SK-N-SH (cell line): ENCODE measurements around the gene TMEM131L. TPM values are rescaled to one million over a fixed set of nuclear protein-coding genes. Genes with fewer than 3 reads are reported as not detected.

ENCODE experiments used
- CTCF ChIA-PET: fragments of 300-600, 350-600 bp; formaldehyde crosslinking; extraction: SDS; loops from one replicate; lab custom pipeline; 2021; lab: Yijun Ruan, JAX
- POLR2A ChIA-PET: fragments of 350-600 bp; sonication (Branson Sonifier 250); formaldehyde crosslinking; extraction: SDS; loops from one replicate; lab custom pipeline; 2020; ENCODE audit warnings: antibody characterized with exemption, inconsistent platforms; lab: Yijun Ruan, JAX
- DNase-seq: peaks from one replicate; pipeline ENCODE4 v3.0.0; 2012
- H2AFZ ChIP-seq: fragments of 200-600 bp; sonication (generic); 2 replicates; pipeline ENCODE4 v1.8.1; 2016; ENCODE audit warnings: antibody characterized with exemption, mild to moderate bottlenecking, low read depth
- H3F3A ChIP-seq: fragments of 200-600 bp; sonication (generic); replicated peaks from 2 replicates; pipeline ENCODE3; 2016; ENCODE audit warnings: antibody characterized with exemption, mild to moderate bottlenecking; ENCODE audit not compliant: insufficient read depth
- H3K27ac ChIP-seq, 2 experiments: fragments of 200-500 bp in 1 of 2; fragments of 200-600 bp in 1 of 2; sonication (Bioruptor generic) in 1 of 2; sonication (generic), shearing (Covaris generic) in 1 of 2; 2 replicates each; pipeline versions ENCODE4 v1.5.1 to v1.6.1; 2014 to 2016; ENCODE audit warnings: low read depth in 2 of 2, inconsistent platforms in 1 of 2, low read length in 1 of 2, mild to moderate bottlenecking in 1 of 2, mixed read lengths in 1 of 2
- H3K27me3 ChIP-seq: fragments of 200-600 bp; sonication (generic), shearing (Covaris generic); 2 replicates; pipeline ENCODE4 v1.6.1; 2016; ENCODE audit warnings: mixed run types; ENCODE audit not compliant: insufficient read depth
- H3K36me3 ChIP-seq, 2 experiments: fragments of 200-500 bp in 1 of 2; fragments of 200-600 bp in 1 of 2; sonication (Bioruptor generic) in 1 of 2; sonication (generic) in 1 of 2; replicated peaks in 1 of 2; 2 replicates each; pipeline versions ENCODE3 to v1.5.1; 2014 to 2016; ENCODE audit warnings: low read length in 1 of 2, mild to moderate bottlenecking in 1 of 2; ENCODE audit not compliant: insufficient read depth in 2 of 2, control insufficient read depth in 1 of 2
- H3K4me1 ChIP-seq, 2 experiments: fragments of 200-500 bp in 1 of 2; fragments of 200-600 bp in 1 of 2; sonication (Bioruptor generic) in 1 of 2; sonication (generic), shearing (Covaris generic) in 1 of 2; 2 replicates each; pipeline versions ENCODE4 v1.5.1 to v1.6.1; 2014 to 2016; ENCODE audit warnings: low read depth in 1 of 2, low read length in 1 of 2, mixed run types in 1 of 2; ENCODE audit not compliant: insufficient read depth in 2 of 2, control insufficient read depth in 1 of 2
- H3K4me2 ChIP-seq: fragments of 200-600 bp; sonication (generic), shearing (Covaris generic); 2 replicates; pipeline ENCODE4 v1.6.1; 2017; ENCODE audit warnings: mixed run types
- H3K4me3 ChIP-seq, 2 experiments: fragments of 200-500 bp in 1 of 2; fragments of 200-600 bp in 1 of 2; sonication (Bioruptor generic) in 1 of 2; sonication (generic), shearing (Covaris generic) in 1 of 2; 2 replicates each; pipeline versions ENCODE4 v1.5.1 to v1.8.1; 2014 to 2016; ENCODE audit warnings: low read depth in 2 of 2, inconsistent platforms in 1 of 2, low read length in 1 of 2, mild to moderate bottlenecking in 1 of 2, mixed read lengths in 1 of 2, moderate library complexity in 1 of 2
- H3K79me2 ChIP-seq: fragments of 200-600 bp; sonication (generic); 2 replicates; pipeline ENCODE4 v1.8.1; 2017; ENCODE audit warnings: mild to moderate bottlenecking; ENCODE audit not compliant: insufficient read depth
- H3K9ac ChIP-seq: fragments of 200-600 bp; sonication (generic); 2 replicates; pipeline ENCODE4 v1.6.1; 2017; ENCODE audit warnings: mixed run types
- H3K9me2 ChIP-seq: fragments of 200-600 bp; sonication (generic); 2 replicates; pipeline ENCODE4 v1.6.1; 2017; ENCODE audit warnings: mixed run types
- H3K9me3 ChIP-seq: fragments of 200-600 bp; sonication (generic); 2 replicates; pipeline ENCODE4 v1.6.1; 2017; ENCODE audit warnings: mixed run types, mild to moderate bottlenecking, moderate library complexity
- H4K20me1 ChIP-seq: fragments of 200-600 bp; sonication (generic); 2 replicates; pipeline ENCODE4 v1.6.1; 2017; ENCODE audit warnings: mild to moderate bottlenecking, mixed run types; ENCODE audit not compliant: insufficient read depth
- ELF1 ChIP-seq: IDR thresholded peaks from 2 replicates; pipeline ENCODE4 v1.4.0; 2012
- EZH2phosphoT487 ChIP-seq: fragments of 200-600 bp; sonication (generic); IDR thresholded peaks from 2 replicates; pipeline ENCODE4 v1.6.1; 2017; ENCODE audit warnings: low read depth, mixed run types, mild to moderate bottlenecking, antibody characterized with exemption, moderate library complexity, borderline replicate concordance
- FOSL2 ChIP-seq: IDR thresholded peaks from 2 replicates; pipeline ENCODE4 v1.4.0; 2012; ENCODE audit warnings: low read depth, mild to moderate bottlenecking, moderate library complexity, borderline replicate concordance
- FOXJ3 ChIP-seq: sonication (generic); formaldehyde crosslinking; IDR thresholded peaks from 2 replicates; pipeline ENCODE4 v1.5.1; 2020; ENCODE audit warnings: mild to moderate bottlenecking, missing genetic modification reagents
- GATA2 ChIP-seq: sonication (generic); formaldehyde crosslinking; IDR thresholded peaks from 2 replicates; pipeline ENCODE4 v1.5.0; 2020; ENCODE audit warnings: mild to moderate bottlenecking, missing genetic modification reagents
- JUND ChIP-seq: IDR thresholded peaks from 2 replicates; pipeline ENCODE4 v1.4.0; 2012
- RAD21 ChIP-seq: IDR thresholded peaks from 2 replicates; pipeline ENCODE4 v1.6.1; 2012; ENCODE audit warnings: mild to moderate bottlenecking, low read length
- SMC3 ChIP-seq: IDR thresholded peaks from 2 replicates; pipeline ENCODE4 v1.6.1; 2012; ENCODE audit warnings: low read depth, low read length, improper control_type of control experiment
- TAF1 ChIP-seq: IDR thresholded peaks from 2 replicates; pipeline ENCODE4 v1.6.1; 2012; ENCODE audit warnings: low read depth, mild to moderate bottlenecking, low read length, moderate library complexity, borderline replicate concordance
- WGBS: methylation state at CpG from one replicate; pipeline ENCODE4 v1.1.6; 2017; ENCODE audit warnings: low lambda C conversion rate; 5-methylcytosine and 5-hydroxymethylcytosine counted together
- polyA plus RNA-seq, 3 experiments: library from polyadenylated mRNA; depleted of rRNA; stranded (reverse); fragments of >200 nt; gene quantifications; 2 replicates each; pipeline ENCODE4 v1.2.3, GENCODE V29; 2012
- TF ChIP-seq, protein P1 (sequence below): fragments of 200-600 bp; sonication (generic); IDR thresholded peaks from 2 replicates; pipeline ENCODE4 v1.6.1; 2017; ENCODE audit warnings: antibody characterized with exemption, mild to moderate bottlenecking, moderate library complexity
- TF ChIP-seq, protein P2 (sequence below): IDR thresholded peaks from 2 replicates; pipeline ENCODE4 v1.4.0; 2012; ENCODE audit warnings: low read depth, borderline replicate concordance
- TF ChIP-seq, protein P3 (sequence below): IDR thresholded peaks from 2 replicates; pipeline ENCODE4 v1.6.1; 2012; ENCODE audit warnings: mild to moderate bottlenecking, low read depth, low read length, moderate library complexity
- TF ChIP-seq, protein P4 (sequence below): IDR thresholded peaks from 2 replicates; pipeline ENCODE4 v1.4.0; 2012; ENCODE audit warnings: low read depth, borderline replicate concordance

The TMEM131L gene
- polyA plus RNA-seq, 1 of the 3 experiments (the other 2 are of a cell fraction) = 6.2 TPM

DNA sequence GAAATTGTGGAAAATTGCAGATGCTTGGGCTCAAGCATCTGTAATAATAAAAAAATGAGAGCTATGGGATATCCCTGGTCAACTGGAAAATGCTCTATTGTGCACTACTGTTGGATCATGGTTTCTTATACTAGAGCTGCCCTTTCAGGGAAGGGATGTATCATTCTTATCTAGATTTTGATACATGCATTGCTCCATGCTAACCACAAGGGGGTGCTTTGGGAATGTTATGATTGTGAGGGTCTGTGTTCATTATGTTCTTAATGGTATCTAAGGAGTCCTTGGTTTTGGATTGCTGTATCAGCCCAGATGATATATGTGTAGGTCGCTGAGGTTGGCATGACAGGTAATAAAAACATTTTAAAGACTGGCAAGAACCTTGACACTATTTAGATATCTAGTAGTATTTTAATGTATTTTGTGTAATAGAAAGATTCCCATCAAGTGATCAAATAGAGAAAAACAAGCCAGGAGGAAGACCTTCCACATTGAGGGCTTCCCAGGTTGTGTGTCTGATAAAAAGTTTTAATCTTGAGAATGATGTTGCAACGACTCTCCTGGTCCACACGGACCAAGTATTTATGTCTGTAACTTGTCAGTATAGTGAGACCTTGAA is 168.7 kb downstream of the TMEM131L start:
- Histone ChIP-seq H3K4me1 (no peaks in the 10 kb centered on the region), H3F3A (no peaks in the 10 kb centered on the region), H3K4me2 (no peak overlapping the region), H3K9ac (no peak overlapping the region), H3K9me3 (no peaks in the 10 kb centered on the region), H3K79me2 (no peaks in the 10 kb centered on the region), H3K27ac (no peak overlapping the region), H3K4me3 (no peak overlapping the region; a peak in 1 of 4 replicates), H3K36me3 (peaks cover 29 to 31% of the 10 kb centered on the region in 2 experiments), H3K27me3 (no peaks in the 10 kb centered on the region), H4K20me1 (no peaks in the 10 kb centered on the region), H3K9me2 (no peaks in the 10 kb centered on the region), H2AFZ (no peak overlapping the region)
- 95% methylated on average over 3 of the region's 3 CpGs for WGBS
- ChIA-PET POLR2A (no interaction called here), CTCF (interaction anchor here (0.5 to 7.9 kb wide), 21 partner anchors 9 to 542 kb away, joined by 3 to 89 read pairs (median 4); partner anchors contain the start of gene TLR2)
- TF ChIP-seq TAF1 (no peak), SMC3 (peak; percentile 65), JUND (no peak), EZH2phosphoT487 (no peak), GATA2 (CRISPR knock-in tag) (0 out of 2 replicates have a peak, but pooled peaks have one; percentile 10), FOXJ3 (CRISPR knock-in tag) (no peak), RAD21 (peak; percentile 67), ELF1 (no peak), FOSL2 (no peak)
- TF ChIP-seq, protein P1, sequence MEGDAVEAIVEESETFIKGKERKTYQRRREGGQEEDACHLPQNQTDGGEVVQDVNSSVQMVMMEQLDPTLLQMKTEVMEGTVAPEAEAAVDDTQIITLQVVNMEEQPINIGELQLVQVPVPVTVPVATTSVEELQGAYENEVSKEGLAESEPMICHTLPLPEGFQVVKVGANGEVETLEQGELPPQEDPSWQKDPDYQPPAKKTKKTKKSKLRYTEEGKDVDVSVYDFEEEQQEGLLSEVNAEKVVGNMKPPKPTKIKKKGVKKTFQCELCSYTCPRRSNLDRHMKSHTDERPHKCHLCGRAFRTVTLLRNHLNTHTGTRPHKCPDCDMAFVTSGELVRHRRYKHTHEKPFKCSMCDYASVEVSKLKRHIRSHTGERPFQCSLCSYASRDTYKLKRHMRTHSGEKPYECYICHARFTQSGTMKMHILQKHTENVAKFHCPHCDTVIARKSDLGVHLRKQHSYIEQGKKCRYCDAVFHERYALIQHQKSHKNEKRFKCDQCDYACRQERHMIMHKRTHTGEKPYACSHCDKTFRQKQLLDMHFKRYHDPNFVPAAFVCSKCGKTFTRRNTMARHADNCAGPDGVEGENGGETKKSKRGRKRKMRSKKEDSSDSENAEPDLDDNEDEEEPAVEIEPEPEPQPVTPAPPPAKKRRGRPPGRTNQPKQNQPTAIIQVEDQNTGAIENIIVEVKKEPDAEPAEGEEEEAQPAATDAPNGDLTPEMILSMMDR = peak; percentile 65
- TF ChIP-seq, protein P2, sequence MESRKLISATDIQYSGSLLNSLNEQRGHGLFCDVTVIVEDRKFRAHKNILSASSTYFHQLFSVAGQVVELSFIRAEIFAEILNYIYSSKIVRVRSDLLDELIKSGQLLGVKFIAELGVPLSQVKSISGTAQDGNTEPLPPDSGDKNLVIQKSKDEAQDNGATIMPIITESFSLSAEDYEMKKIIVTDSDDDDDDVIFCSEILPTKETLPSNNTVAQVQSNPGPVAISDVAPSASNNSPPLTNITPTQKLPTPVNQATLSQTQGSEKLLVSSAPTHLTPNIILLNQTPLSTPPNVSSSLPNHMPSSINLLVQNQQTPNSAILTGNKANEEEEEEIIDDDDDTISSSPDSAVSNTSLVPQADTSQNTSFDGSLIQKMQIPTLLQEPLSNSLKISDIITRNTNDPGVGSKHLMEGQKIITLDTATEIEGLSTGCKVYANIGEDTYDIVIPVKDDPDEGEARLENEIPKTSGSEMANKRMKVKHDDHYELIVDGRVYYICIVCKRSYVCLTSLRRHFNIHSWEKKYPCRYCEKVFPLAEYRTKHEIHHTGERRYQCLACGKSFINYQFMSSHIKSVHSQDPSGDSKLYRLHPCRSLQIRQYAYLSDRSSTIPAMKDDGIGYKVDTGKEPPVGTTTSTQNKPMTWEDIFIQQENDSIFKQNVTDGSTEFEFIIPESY = no peak
- TF ChIP-seq, protein P3, sequence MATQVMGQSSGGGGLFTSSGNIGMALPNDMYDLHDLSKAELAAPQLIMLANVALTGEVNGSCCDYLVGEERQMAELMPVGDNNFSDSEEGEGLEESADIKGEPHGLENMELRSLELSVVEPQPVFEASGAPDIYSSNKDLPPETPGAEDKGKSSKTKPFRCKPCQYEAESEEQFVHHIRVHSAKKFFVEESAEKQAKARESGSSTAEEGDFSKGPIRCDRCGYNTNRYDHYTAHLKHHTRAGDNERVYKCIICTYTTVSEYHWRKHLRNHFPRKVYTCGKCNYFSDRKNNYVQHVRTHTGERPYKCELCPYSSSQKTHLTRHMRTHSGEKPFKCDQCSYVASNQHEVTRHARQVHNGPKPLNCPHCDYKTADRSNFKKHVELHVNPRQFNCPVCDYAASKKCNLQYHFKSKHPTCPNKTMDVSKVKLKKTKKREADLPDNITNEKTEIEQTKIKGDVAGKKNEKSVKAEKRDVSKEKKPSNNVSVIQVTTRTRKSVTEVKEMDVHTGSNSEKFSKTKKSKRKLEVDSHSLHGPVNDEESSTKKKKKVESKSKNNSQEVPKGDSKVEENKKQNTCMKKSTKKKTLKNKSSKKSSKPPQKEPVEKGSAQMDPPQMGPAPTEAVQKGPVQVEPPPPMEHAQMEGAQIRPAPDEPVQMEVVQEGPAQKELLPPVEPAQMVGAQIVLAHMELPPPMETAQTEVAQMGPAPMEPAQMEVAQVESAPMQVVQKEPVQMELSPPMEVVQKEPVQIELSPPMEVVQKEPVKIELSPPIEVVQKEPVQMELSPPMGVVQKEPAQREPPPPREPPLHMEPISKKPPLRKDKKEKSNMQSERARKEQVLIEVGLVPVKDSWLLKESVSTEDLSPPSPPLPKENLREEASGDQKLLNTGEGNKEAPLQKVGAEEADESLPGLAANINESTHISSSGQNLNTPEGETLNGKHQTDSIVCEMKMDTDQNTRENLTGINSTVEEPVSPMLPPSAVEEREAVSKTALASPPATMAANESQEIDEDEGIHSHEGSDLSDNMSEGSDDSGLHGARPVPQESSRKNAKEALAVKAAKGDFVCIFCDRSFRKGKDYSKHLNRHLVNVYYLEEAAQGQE = no peak
- TF ChIP-seq, protein P4, sequence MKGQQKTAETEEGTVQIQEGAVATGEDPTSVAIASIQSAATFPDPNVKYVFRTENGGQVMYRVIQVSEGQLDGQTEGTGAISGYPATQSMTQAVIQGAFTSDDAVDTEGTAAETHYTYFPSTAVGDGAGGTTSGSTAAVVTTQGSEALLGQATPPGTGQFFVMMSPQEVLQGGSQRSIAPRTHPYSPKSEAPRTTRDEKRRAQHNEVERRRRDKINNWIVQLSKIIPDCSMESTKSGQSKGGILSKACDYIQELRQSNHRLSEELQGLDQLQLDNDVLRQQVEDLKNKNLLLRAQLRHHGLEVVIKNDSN = no peak
- DNase-seq = peak; percentile 56
